Vagina (tissue), 2 donors: Measurements from ENCODE around the gene MYL3. TPM values are rescaled to one million over a fixed set of nuclear protein-coding genes. Genes with fewer than 3 reads are reported as not detected.

Experiments
- DNase-seq, 2 donors: peaks; one replicate each; pipeline ENCODE4 v3.0.0-alpha.2; 2017; ENCODE audit errors: extremely low spot score in 2 of 2
- H3K27ac ChIP-seq: fragments of 200-600 bp; sonication (generic); one replicate; pipeline ENCODE4 v1.5.1; 2019
- H3K27me3 ChIP-seq: fragments of 200-600 bp; sonication (generic); one replicate; pipeline ENCODE4 v1.5.1; 2019
- H3K36me3 ChIP-seq, 2 donors: fragments of 200-600 bp; sonication (generic); one replicate each; pipeline ENCODE4 v1.5.1; 2017 to 2019
- H3K4me1 ChIP-seq: fragments of 200-600 bp; sonication (generic); one replicate; pipeline ENCODE4 v1.5.1; 2019
- H3K4me3 ChIP-seq, 2 donors: fragments of 200-600 bp; sonication (generic); 1 replicate in 1 of 2; 2 replicates in 1 of 2; pipeline ENCODE4 v1.5.1; 2016 to 2019
- H3K9me3 ChIP-seq: fragments of 200-600 bp; sonication (generic); one replicate; pipeline ENCODE4 v1.5.1; 2019
- CTCF ChIP-seq, 3 experiments: fragments of 450-650 bp in 2 of 3; fragments of 200-600 bp in 1 of 3; sonication (generic) in 1 of 3; IDR thresholded peaks; one replicate each; pipeline ENCODE4 v1.5.1; 2017 to 2019; ENCODE audit warnings: antibody characterized with exemption in 3 of 3, mild to moderate bottlenecking in 2 of 3, moderate library complexity in 2 of 3
- POLR2A ChIP-seq, 2 donors: fragments of 450-650 bp; IDR thresholded peaks; one replicate each; pipeline ENCODE4 v1.6.1; 2017; ENCODE audit warnings: antibody characterized with exemption in 2 of 2, mild to moderate bottlenecking in 2 of 2, moderate library complexity in 2 of 2
- POLR2AphosphoS5 ChIP-seq, 2 donors: sonication (generic); formaldehyde crosslinking; IDR thresholded peaks; one replicate each; pipeline ENCODE4 v1.9.0; 2017; ENCODE audit warnings: antibody characterized with exemption in 2 of 2, mild to moderate bottlenecking in 2 of 2, low read depth in 1 of 2; ENCODE audit not compliant: insufficient read depth in 1 of 2
- intact Hi-C: fragments of 100-400 bp; cut with DNase I; formaldehyde crosslinking; loops from one replicate; pipeline ENCODE4 v1.15.1; 2023
- total RNA-seq: library from RNA; depleted of rRNA; stranded (reverse); fragments of >200 nt; gene quantifications from one replicate; pipeline ENCODE4 v1.2.3, GENCODE V29; 2016

Gene MYL3
- total RNA-seq, 1 donor from 2014 or later: not detected

- DNase-seq: no peak
- intact Hi-C loops: loop anchor here (5.0 kb wide), 1 partner anchor 39 kb away; no protein-coding TSS in a partner anchor
- TF ChIP-seq CTCF (IDR thresholded peaks at IDR 0.05): no peak
- no peak for TF ChIP-seq POLR2A (IDR thresholded peaks at IDR 0.05)
- no peak for TF ChIP-seq POLR2AphosphoS5 (IDR thresholded peaks at IDR 0.05; ENCODE audit: insufficient read depth in 1 of 2, low read depth in 1 of 2)
- no peaks in the 10 kb centered on the region for H3K9me3 ChIP-seq
- H3K27ac ChIP-seq: no peak overlapping the region
- H3K4me3 ChIP-seq: no peak overlapping the region
- H3K4me1 ChIP-seq: peaks cover 19% of the 10 kb centered on the region
- H3K27me3 ChIP-seq: no peaks in the 10 kb centered on the region
- no peaks in the 10 kb centered on the region for H3K36me3 ChIP-seq
These were observed 43.3 kb upstream of the MYL3 start for GRCh38 chr3:46906471-46907058.

GRCh38 chr3:46905661-46906451, 42.6 kb upstream of the MYL3 start:
- intact Hi-C loops: loop anchor here (5.0 kb wide), 1 partner anchor 39 kb away; no protein-coding TSS in a partner anchor

GRCh38 chr3:46905213-46905560, 41.9 kb upstream of the MYL3 start:
- intact Hi-C loops: loop anchor here (5.0 kb wide), 1 partner anchor 38 kb away; no protein-coding TSS in a partner anchor
- no peak overlapping the region for H3K27ac ChIP-seq
- H3K27me3 ChIP-seq: no peaks in the 10 kb centered on the region
- H3K4me3 ChIP-seq: no peak overlapping the region
- peaks cover 20% of the 10 kb centered on the region for H3K4me1 ChIP-seq
- no peaks in the 10 kb centered on the region for H3K9me3 ChIP-seq
- DNase-seq: no peak
- no peaks in the 10 kb centered on the region for H3K36me3 ChIP-seq
- TF ChIP-seq CTCF (IDR thresholded peaks at IDR 0.05): no peak
- no peak for TF ChIP-seq POLR2AphosphoS5 (IDR thresholded peaks at IDR 0.05; ENCODE audit: insufficient read depth in 1 of 2, low read depth in 1 of 2)
- TF ChIP-seq POLR2A (IDR thresholded peaks at IDR 0.05): no peak

More at GRCh38 chr3:46905661-46906451, 42.6 kb upstream of the MYL3 start:
- H3K4me3 ChIP-seq: no peak overlapping the region
- H3K27me3 ChIP-seq: no peaks in the 10 kb centered on the region
- no peaks in the 10 kb centered on the region for H3K36me3 ChIP-seq
- no peak for DNase-seq
- H3K27ac ChIP-seq: no peak overlapping the region
- no peaks in the 10 kb centered on the region for H3K9me3 ChIP-seq
- no peak for TF ChIP-seq POLR2A (IDR thresholded peaks at IDR 0.05)
- no peak for TF ChIP-seq CTCF (IDR thresholded peaks at IDR 0.05)
- peaks cover 19% of the 10 kb centered on the region for H3K4me1 ChIP-seq

GRCh38 chr3:46904303-46905212, 41.3 kb upstream of the MYL3 start:
- no peak for TF ChIP-seq CTCF (IDR thresholded peaks at IDR 0.05)
- no peak for TF ChIP-seq POLR2AphosphoS5 (IDR thresholded peaks at IDR 0.05; ENCODE audit: insufficient read depth in 1 of 2, low read depth in 1 of 2)
- TF ChIP-seq POLR2A (IDR thresholded peaks at IDR 0.05): no peak
- Histone ChIP-seq H3K4me1 (peaks cover 20% of the 10 kb centered on the region), H3K9me3 (no peaks in the 10 kb centered on the region), H3K27me3 (no peaks in the 10 kb centered on the region), H3K36me3 (no peaks in the 10 kb centered on the region), H3K4me3 (no peak overlapping the region), H3K27ac (no peak overlapping the region)
- no peak for DNase-seq
- intact Hi-C loops: loop anchor here (5.0 kb wide), 1 partner anchor 37 kb away; no protein-coding TSS in a partner anchor
